22Rv1 (cell line): Measurements from ENCODE around the gene BRAT1.

Source experiments
- ZFX ChIP-seq: fragments of 450-650 bp; IDR thresholded peaks from 2 replicates; pipeline ENCODE4 v1.6.1; 2017; ENCODE audit warnings: antibody characterized with exemption, borderline replicate concordance
- TF ChIP-seq, protein P1 (sequence below): fragments of 450-650 bp; IDR thresholded peaks from 2 replicates; pipeline ENCODE4 v1.5.1; 2017; ENCODE audit warnings: mild to moderate bottlenecking

- TF ChIP-seq, protein P1, sequence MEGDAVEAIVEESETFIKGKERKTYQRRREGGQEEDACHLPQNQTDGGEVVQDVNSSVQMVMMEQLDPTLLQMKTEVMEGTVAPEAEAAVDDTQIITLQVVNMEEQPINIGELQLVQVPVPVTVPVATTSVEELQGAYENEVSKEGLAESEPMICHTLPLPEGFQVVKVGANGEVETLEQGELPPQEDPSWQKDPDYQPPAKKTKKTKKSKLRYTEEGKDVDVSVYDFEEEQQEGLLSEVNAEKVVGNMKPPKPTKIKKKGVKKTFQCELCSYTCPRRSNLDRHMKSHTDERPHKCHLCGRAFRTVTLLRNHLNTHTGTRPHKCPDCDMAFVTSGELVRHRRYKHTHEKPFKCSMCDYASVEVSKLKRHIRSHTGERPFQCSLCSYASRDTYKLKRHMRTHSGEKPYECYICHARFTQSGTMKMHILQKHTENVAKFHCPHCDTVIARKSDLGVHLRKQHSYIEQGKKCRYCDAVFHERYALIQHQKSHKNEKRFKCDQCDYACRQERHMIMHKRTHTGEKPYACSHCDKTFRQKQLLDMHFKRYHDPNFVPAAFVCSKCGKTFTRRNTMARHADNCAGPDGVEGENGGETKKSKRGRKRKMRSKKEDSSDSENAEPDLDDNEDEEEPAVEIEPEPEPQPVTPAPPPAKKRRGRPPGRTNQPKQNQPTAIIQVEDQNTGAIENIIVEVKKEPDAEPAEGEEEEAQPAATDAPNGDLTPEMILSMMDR: no peak
- TF ChIP-seq ZFX: no peak
Measured at GRCh38 chr7:2583798-2584580, 28.7 kb upstream of the BRAT1 start.
